Common myeloid progenitor, CD34-positive (primary cell): ENCODE measurements around the gene GRK5.

Source experiments
- CTCF ChIA-PET: fragments of 350-600 bp; sonication (Branson Sonifier 250); formaldehyde crosslinking; loops from one replicate; lab custom pipeline; 2021; ENCODE audit warnings: antibody characterized with exemption; lab: Charles Lee
- POLR2A ChIA-PET: fragments of 350-600 bp; sonication (Branson Sonifier 250); formaldehyde crosslinking; loops from one replicate; lab custom pipeline; 2021; ENCODE audit warnings: antibody characterized with exemption; lab: Charles Lee
- DNase-seq, 3 donors: peaks; one replicate each; pipeline versions ENCODE4 v3.0.0 to v3.0.0-alpha.2; 2013
- H3K27ac ChIP-seq, 2 experiments: 1 replicate in 1 of 2; 2 replicates in 1 of 2; pipeline ENCODE4 v1.7.0; 2013; ENCODE audit warnings: inconsistent platforms in 2 of 2, low read length in 2 of 2, mild to moderate bottlenecking in 2 of 2, low read depth in 1 of 2, moderate library complexity in 1 of 2; ENCODE audit not compliant: severe bottlenecking in 2 of 2, insufficient read depth in 1 of 2, poor library complexity in 1 of 2
- H3K27me3 ChIP-seq, 5 experiments: replicated peaks in 2 of 5; 1 replicate in 3 of 5; 2 replicates in 2 of 5; pipeline versions ENCODE4 v1.6.1 to v1.7.0; 2013; ENCODE audit warnings: low read length in 4 of 5, mild to moderate bottlenecking in 2 of 5, moderate library complexity in 2 of 5, inconsistent platforms in 1 of 5; ENCODE audit not compliant: insufficient read depth in 5 of 5, control insufficient read depth in 4 of 5
- H3K36me3 ChIP-seq, 4 experiments: 1 replicate in 2 of 4; 2 replicates in 2 of 4; pipeline versions ENCODE4 v1.6.1 to v1.7.0; 2013; ENCODE audit warnings: low read length in 3 of 4, control low read depth in 1 of 4, mild to moderate bottlenecking in 1 of 4; ENCODE audit not compliant: control insufficient read depth in 4 of 4, insufficient read depth in 4 of 4
- H3K4me1 ChIP-seq, 4 experiments: 1 replicate in 3 of 4; 2 replicates in 1 of 4; pipeline versions ENCODE4 v1.6.1 to v1.7.1; 2013; ENCODE audit warnings: low read length in 3 of 4, mild to moderate bottlenecking in 3 of 4, control low read depth in 1 of 4, inconsistent platforms in 1 of 4, moderate library complexity in 1 of 4; ENCODE audit not compliant: control insufficient read depth in 4 of 4, insufficient read depth in 4 of 4; ENCODE audit errors: control extremely low read depth in 1 of 4
- H3K4me3 ChIP-seq, 7 experiments: 1 replicate in 4 of 7; 2 replicates in 3 of 7; pipeline versions ENCODE4 v1.5.1 to v1.7.0; 2013; ENCODE audit warnings: mild to moderate bottlenecking in 7 of 7, low read length in 6 of 7, moderate library complexity in 6 of 7, inconsistent platforms in 2 of 7, low read depth in 2 of 7, control low read depth in 1 of 7; ENCODE audit not compliant: insufficient read depth in 4 of 7, control insufficient read depth in 1 of 7; ENCODE audit errors: extremely low read depth in 1 of 7
- H3K9me3 ChIP-seq, 5 experiments: 1 replicate in 4 of 5; 2 replicates in 1 of 5; pipeline versions ENCODE4 v1.6.1 to v1.7.1; 2013; ENCODE audit warnings: low read length in 4 of 5, mild to moderate bottlenecking in 2 of 5, inconsistent platforms in 1 of 5, low read depth in 1 of 5, moderate library complexity in 1 of 5; ENCODE audit not compliant: control insufficient read depth in 4 of 5, insufficient read depth in 2 of 5; ENCODE audit errors: control extremely low read depth in 1 of 5
- WGBS: methylation state at CpG from one replicate; pipeline ENCODE4 v1.1.5; 2013; ENCODE audit not compliant: insufficient coverage; 5-methylcytosine and 5-hydroxymethylcytosine counted together

Gene GRK5

GRCh38 chr10:119445311-119445934 lies 238.1 kb downstream of the GRK5 start:
- Histone ChIP-seq H3K27ac (no peak overlapping the region), H3K9me3 (no peaks in the 10 kb centered on the region), H3K36me3 (peaks cover 0 to 2% (median 0%) of the 10 kb centered on the region in 4 experiments), H3K4me3 (no peak overlapping the region), H3K4me1 (peaks cover 0 to 2% (median 0%) of the 10 kb centered on the region in 4 experiments), H3K27me3 (no peaks in the 10 kb centered on the region)
- ChIA-PET POLR2A (interaction anchor here (1.1 kb wide), 1 partner anchor 246 kb away, joined by 3 read pairs; no protein-coding TSS in a partner anchor), CTCF (interaction anchor here (0.5 to 7.9 kb wide), 23 partner anchors 9 to 401 kb away, joined by 3 to 90 read pairs (median 6); no protein-coding TSS in a partner anchor)
- WGBS = 29% methylated on average over 8 of the region's 10 CpGs
- DNase-seq = peak; percentile 74 to 86 (median 77)

- Histone ChIP-seq H3K9me3 (no peaks in the 10 kb centered on the region), H3K4me1 (peaks cover 0 to 2% (median 0%) of the 10 kb centered on the region in 4 experiments), H3K4me3 (no peak overlapping the region), H3K27ac (no peak overlapping the region), H3K27me3 (no peaks in the 10 kb centered on the region), H3K36me3 (peaks cover 0 to 2% (median 0%) of the 10 kb centered on the region in 4 experiments)
- CTCF ChIA-PET = interaction anchor here (0.5 to 7.9 kb wide), 17 partner anchors 9 to 308 kb away, joined by 3 to 90 read pairs (median 6); no protein-coding TSS in a partner anchor
- DNase-seq = no peak
- POLR2A ChIA-PET = interaction anchor here (0.6 kb wide), 1 partner anchor 60 kb away, joined by 8 read pairs; no protein-coding TSS in a partner anchor
- WGBS = 98% methylated on average over 4 of the region's 5 CpGs
Observed at GRCh38 chr10:119445935-119446317, 238.6 kb downstream of the GRK5 start.

GRCh38 chr10:119446441-119447277 lies 239.3 kb downstream of the GRK5 start:
- POLR2A ChIA-PET = interaction anchor here (0.6 kb wide), 1 partner anchor 61 kb away, joined by 8 read pairs; no protein-coding TSS in a partner anchor
- H3K9me3 ChIP-seq = no peaks in the 10 kb centered on the region
- no peaks in the 10 kb centered on the region for H3K27me3 ChIP-seq
- H3K4me3 ChIP-seq = no peak overlapping the region
- WGBS = 98% methylated on average over 17 of the region's 21 CpGs
- no peak for DNase-seq
- peaks cover 0 to 2% (median 0%) of the 10 kb centered on the region in 4 experiments for H3K4me1 ChIP-seq
- peaks cover 0 to 2% (median 0%) of the 10 kb centered on the region in 4 experiments for H3K36me3 ChIP-seq
- no peak overlapping the region for H3K27ac ChIP-seq
- CTCF ChIA-PET = interaction anchor here (0.5 to 7.9 kb wide), 9 partner anchors 8 to 308 kb away, joined by 3 to 90 read pairs (median 6); no protein-coding TSS in a partner anchor

- H3K4me1 ChIP-seq = peaks cover 0 to 2% (median 0%) of the 10 kb centered on the region in 4 experiments
- POLR2A ChIA-PET = no interaction called here
- 98% methylated on average over 5 of the region's 7 CpGs for WGBS
- no peak for DNase-seq
- no peaks in the 10 kb centered on the region for H3K27me3 ChIP-seq
- CTCF ChIA-PET = interaction anchor here (0.9 to 7.9 kb wide), 4 partner anchors 13 to 257 kb away, joined by 3 to 90 read pairs (median 3); no protein-coding TSS in a partner anchor
- no peak overlapping the region for H3K27ac ChIP-seq
- peaks cover 0 to 2% (median 0%) of the 10 kb centered on the region in 4 experiments for H3K36me3 ChIP-seq
- no peaks in the 10 kb centered on the region for H3K9me3 ChIP-seq
- no peak overlapping the region for H3K4me3 ChIP-seq
Observed at GRCh38 chr10:119447421-119447820, 240.1 kb downstream of the GRK5 start.

- H3K36me3 ChIP-seq = peaks cover 0 to 2% (median 0%) of the 10 kb centered on the region in 4 experiments
- POLR2A ChIA-PET = interaction anchor here (0.9 kb wide), 1 partner anchor 13 kb away, joined by 3 read pairs; no protein-coding TSS in a partner anchor
Observed at GRCh38 chr10:119447823-119448546, 240.6 kb downstream of the GRK5 start.

More at GRCh38 chr10:119447823-119448546, 240.6 kb downstream of the GRK5 start:
- Histone ChIP-seq H3K9me3 (no peaks in the 10 kb centered on the region), H3K27me3 (no peaks in the 10 kb centered on the region), H3K4me3 (no peak overlapping the region), H3K4me1 (no peaks in the 10 kb centered on the region), H3K27ac (no peak overlapping the region)
- no peak for DNase-seq
- CTCF ChIA-PET = interaction anchor here (0.7 to 7.9 kb wide), 5 partner anchors 9 to 258 kb away, joined by 3 to 90 read pairs (median 3); no protein-coding TSS in a partner anchor
- 97% methylated on average over 14 of the region's 18 CpGs for WGBS
